ENCODE measurements around the gene AQP4. TPM values are rescaled to one million over a fixed set of nuclear protein-coding genes. Genes with fewer than 3 reads are reported as not detected.

AQP4 gene, protein sequence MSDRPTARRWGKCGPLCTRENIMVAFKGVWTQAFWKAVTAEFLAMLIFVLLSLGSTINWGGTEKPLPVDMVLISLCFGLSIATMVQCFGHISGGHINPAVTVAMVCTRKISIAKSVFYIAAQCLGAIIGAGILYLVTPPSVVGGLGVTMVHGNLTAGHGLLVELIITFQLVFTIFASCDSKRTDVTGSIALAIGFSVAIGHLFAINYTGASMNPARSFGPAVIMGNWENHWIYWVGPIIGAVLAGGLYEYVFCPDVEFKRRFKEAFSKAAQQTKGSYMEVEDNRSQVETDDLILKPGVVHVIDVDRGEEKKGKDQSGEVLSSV
- not detected in 2 replicates for total RNA-seq (2014; rRNA removed; shearing (Covaris generic); ENCODE audit: low replicate concordance)

GRCh38 chr18:26865557-26865956 is at the start of gene AQP4:
TSS of gene AQP4 (minus strand) at chr18:26865707. CDS start at chr18:26865689, 18 bp downstream.
- no peaks in the 10 kb centered on the region for H3K79me2 ChIP-seq (ENCODE audit: low read length)
- no peak within 1 kb of the TSS for H3K9ac ChIP-seq (ENCODE audit: low read length)
- 0 out of 2 replicates have a peak within 1 kb of the TSS, but pooled peaks have one; percentile 27 for H2AFZ ChIP-seq (ENCODE audit: low read length)
- H3K27ac ChIP-seq (ENCODE audit: low read length): no peak within 1 kb of the TSS
- H3K27me3 ChIP-seq (ENCODE audit: low read length): no peaks in the 10 kb centered on the region
- H3K4me2 ChIP-seq (ENCODE audit: low read depth, low read length, poor library complexity, severe bottlenecking): no peak within 1 kb of the TSS
- DNase-seq: no peak
- H3K36me3 ChIP-seq (ENCODE audit: insufficient read depth, low read length): no peaks in the 10 kb centered on the region
- H3K4me3 ChIP-seq (ENCODE audit: low read length): no peak within 1 kb of the TSS
- no peaks in the 10 kb centered on the region for H3K9me2 ChIP-seq (replicated peaks; ENCODE audit: insufficient read depth, low read length)
- H3K4me1 ChIP-seq (ENCODE audit: low read length): no peaks in the 10 kb centered on the region
- no peaks in the 10 kb centered on the region for H4K20me1 ChIP-seq (ENCODE audit: insufficient read depth, low read depth, low read length)
- no peaks in the 10 kb centered on the region for H3K9me3 ChIP-seq (ENCODE audit: low read length)

DNA sequence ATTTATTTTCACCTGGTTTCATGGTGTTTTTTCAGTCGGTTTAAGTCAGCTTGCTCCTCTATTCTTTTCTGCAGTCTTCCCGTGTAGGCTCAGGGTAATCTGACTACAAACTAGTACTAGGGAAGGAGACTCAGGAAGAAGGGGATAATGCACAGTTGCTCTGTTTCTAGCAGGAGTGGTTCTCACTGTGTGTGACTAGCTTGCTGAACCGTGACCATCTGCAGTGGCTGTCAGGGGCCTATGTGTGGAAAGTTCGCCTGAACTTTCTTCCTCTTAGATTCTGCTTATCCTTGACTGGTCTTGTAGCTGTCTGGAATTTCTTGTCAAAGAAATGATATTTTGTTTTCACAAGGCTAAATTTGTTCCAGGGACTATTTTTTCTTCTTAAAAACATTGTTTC is 46.3 kb upstream of the AQP4 start:
- DNase-seq: no peak

GRCh38 chr18:26909599-26910290 is 44.2 kb upstream of the AQP4 start:
- DNase-seq: no peak
- Histone ChIP-seq H3K4me2 (ENCODE audit: low read depth, low read length, poor library complexity, severe bottlenecking) (no peak overlapping the region), H3K4me3 (ENCODE audit: low read length) (no peak overlapping the region), H4K20me1 (ENCODE audit: insufficient read depth, low read depth, low read length) (no peaks in the 10 kb centered on the region), H3K27ac (ENCODE audit: low read length) (no peak overlapping the region), H2AFZ (ENCODE audit: low read length) (no peak overlapping the region), H3K9me2 (replicated peaks; ENCODE audit: insufficient read depth, low read length) (no peaks in the 10 kb centered on the region; the same call in 1 of the 2 replicates), H3K27me3 (ENCODE audit: low read length) (no peaks in the 10 kb centered on the region), H3K79me2 (ENCODE audit: low read length) (no peaks in the 10 kb centered on the region), H3K4me1 (ENCODE audit: low read length) (no peaks in the 10 kb centered on the region), H3K9me3 (ENCODE audit: low read length) (no peaks in the 10 kb centered on the region), H3K9ac (ENCODE audit: low read length) (no peak overlapping the region), H3K36me3 (ENCODE audit: insufficient read depth, low read length) (no peaks in the 10 kb centered on the region)

More for the DNA sequence above, 46.3 kb upstream of the AQP4 start:
- Histone ChIP-seq H3K4me1 (ENCODE audit: low read length) (no peaks in the 10 kb centered on the region), H3K36me3 (ENCODE audit: insufficient read depth, low read length) (no peaks in the 10 kb centered on the region), H3K9me3 (ENCODE audit: low read length) (no peaks in the 10 kb centered on the region), H2AFZ (ENCODE audit: low read length) (no peak overlapping the region), H3K9ac (ENCODE audit: low read length) (no peak overlapping the region), H3K4me2 (ENCODE audit: low read depth, low read length, poor library complexity, severe bottlenecking) (no peak overlapping the region), H3K27ac (ENCODE audit: low read length) (no peak overlapping the region), H3K79me2 (ENCODE audit: low read length) (no peaks in the 10 kb centered on the region), H3K4me3 (ENCODE audit: low read length) (no peak overlapping the region), H3K27me3 (ENCODE audit: low read length) (no peaks in the 10 kb centered on the region), H3K9me2 (replicated peaks; ENCODE audit: insufficient read depth, low read length) (no peaks in the 10 kb centered on the region), H4K20me1 (ENCODE audit: insufficient read depth, low read depth, low read length) (no peaks in the 10 kb centered on the region)

- H2AFZ ChIP-seq (ENCODE audit: low read length): no peak overlapping the region
- H4K20me1 ChIP-seq (ENCODE audit: insufficient read depth, low read depth, low read length): no peaks in the 10 kb centered on the region
- H3K4me3 ChIP-seq (ENCODE audit: low read length): no peak overlapping the region
- no peaks in the 10 kb centered on the region for H3K36me3 ChIP-seq (ENCODE audit: insufficient read depth, low read length)
- DNase-seq: no peak
- no peak overlapping the region for H3K4me2 ChIP-seq (ENCODE audit: low read depth, low read length, poor library complexity, severe bottlenecking)
- H3K9ac ChIP-seq (ENCODE audit: low read length): no peak overlapping the region
- no peaks in the 10 kb centered on the region for H3K4me1 ChIP-seq (ENCODE audit: low read length)
- H3K9me3 ChIP-seq (ENCODE audit: low read length): no peaks in the 10 kb centered on the region
- H3K79me2 ChIP-seq (ENCODE audit: low read length): no peaks in the 10 kb centered on the region
- H3K9me2 ChIP-seq (replicated peaks; ENCODE audit: insufficient read depth, low read length): no peaks in the 10 kb centered on the region; the same call in 1 of the 2 replicates
- no peak overlapping the region for H3K27ac ChIP-seq (ENCODE audit: low read length)
- H3K27me3 ChIP-seq (ENCODE audit: low read length): no peaks in the 10 kb centered on the region
Observed at GRCh38 chr18:26908906-26909305, 43.4 kb upstream of the AQP4 start.

GRCh38 chr18:26902291-26902690 is 36.8 kb upstream of the AQP4 start:
- H3K27me3 ChIP-seq (ENCODE audit: low read length): no peaks in the 10 kb centered on the region
- no peak overlapping the region for H2AFZ ChIP-seq (ENCODE audit: low read length)
- no peak overlapping the region for H3K9ac ChIP-seq (ENCODE audit: low read length)
- H3K27ac ChIP-seq (ENCODE audit: low read length): no peak overlapping the region
- H4K20me1 ChIP-seq (ENCODE audit: insufficient read depth, low read depth, low read length): no peaks in the 10 kb centered on the region
- H3K9me2 ChIP-seq (replicated peaks; ENCODE audit: insufficient read depth, low read length): no peaks in the 10 kb centered on the region; the same call in 1 of the 2 replicates
- H3K9me3 ChIP-seq (ENCODE audit: low read length): no peaks in the 10 kb centered on the region
- no peaks in the 10 kb centered on the region for H3K79me2 ChIP-seq (ENCODE audit: low read length)
- no peak for DNase-seq
- H3K36me3 ChIP-seq (ENCODE audit: insufficient read depth, low read length): no peaks in the 10 kb centered on the region
- no peak overlapping the region for H3K4me3 ChIP-seq (ENCODE audit: low read length)
- H3K4me2 ChIP-seq (ENCODE audit: low read depth, low read length, poor library complexity, severe bottlenecking): no peak overlapping the region
- H3K4me1 ChIP-seq (ENCODE audit: low read length): no peaks in the 10 kb centered on the region

DNA sequence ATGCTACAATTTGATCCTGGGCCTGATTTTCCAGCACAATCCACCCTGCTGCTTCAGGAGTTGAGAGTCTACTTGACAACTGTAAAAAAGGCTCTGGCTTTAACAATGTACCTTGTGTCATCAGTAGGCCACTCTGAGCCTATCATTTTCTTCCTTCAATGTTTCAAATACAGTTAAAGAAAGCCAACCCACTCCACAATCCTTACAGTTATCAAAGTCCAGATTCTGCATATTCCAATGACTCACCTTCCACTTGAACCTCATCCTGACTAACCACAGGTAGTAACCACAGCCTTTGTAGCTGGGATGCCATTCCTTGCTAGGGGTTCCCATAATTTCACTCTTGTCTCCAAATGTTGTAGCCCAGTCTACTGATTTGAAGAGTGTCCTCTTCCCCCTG is 35.5 kb upstream of the AQP4 start:
- H3K36me3 ChIP-seq (ENCODE audit: insufficient read depth, low read length): no peaks in the 10 kb centered on the region
- no peak for DNase-seq
- H3K27me3 ChIP-seq (ENCODE audit: low read length): no peaks in the 10 kb centered on the region
- H3K27ac ChIP-seq (ENCODE audit: low read length): no peak overlapping the region
- H4K20me1 ChIP-seq (ENCODE audit: insufficient read depth, low read depth, low read length): no peaks in the 10 kb centered on the region
- H3K4me3 ChIP-seq (ENCODE audit: low read length): no peak overlapping the region
- H2AFZ ChIP-seq (ENCODE audit: low read length): no peak overlapping the region
- no peak overlapping the region for H3K9ac ChIP-seq (ENCODE audit: low read length)
- H3K4me2 ChIP-seq (ENCODE audit: low read depth, low read length, poor library complexity, severe bottlenecking): no peak overlapping the region
- no peaks in the 10 kb centered on the region for H3K9me2 ChIP-seq (replicated peaks; ENCODE audit: insufficient read depth, low read length)
- no peaks in the 10 kb centered on the region for H3K79me2 ChIP-seq (ENCODE audit: low read length)
- H3K4me1 ChIP-seq (ENCODE audit: low read length): no peaks in the 10 kb centered on the region
- no peaks in the 10 kb centered on the region for H3K9me3 ChIP-seq (ENCODE audit: low read length)

- no peak for DNase-seq
- Histone ChIP-seq H3K4me3 (ENCODE audit: low read length) (no peak overlapping the region), H3K27ac (ENCODE audit: low read length) (no peak overlapping the region), H3K36me3 (ENCODE audit: insufficient read depth, low read length) (no peaks in the 10 kb centered on the region), H3K27me3 (ENCODE audit: low read length) (no peaks in the 10 kb centered on the region), H3K4me1 (ENCODE audit: low read length) (no peaks in the 10 kb centered on the region), H3K9me2 (replicated peaks; ENCODE audit: insufficient read depth, low read length) (no peaks in the 10 kb centered on the region), H2AFZ (ENCODE audit: low read length) (no peak overlapping the region), H3K4me2 (ENCODE audit: low read depth, low read length, poor library complexity, severe bottlenecking) (no peak overlapping the region), H3K9me3 (ENCODE audit: low read length) (no peaks in the 10 kb centered on the region), H4K20me1 (ENCODE audit: insufficient read depth, low read depth, low read length) (no peaks in the 10 kb centered on the region), H3K79me2 (ENCODE audit: low read length) (no peaks in the 10 kb centered on the region), H3K9ac (ENCODE audit: low read length) (no peak overlapping the region)
Observed at GRCh38 chr18:26894426-26894825, 28.9 kb upstream of the AQP4 start.

- no peaks in the 10 kb centered on the region for H3K4me1 ChIP-seq (ENCODE audit: low read length)
- H4K20me1 ChIP-seq (ENCODE audit: insufficient read depth, low read depth, low read length): no peaks in the 10 kb centered on the region
- H3K36me3 ChIP-seq (ENCODE audit: insufficient read depth, low read length): no peaks in the 10 kb centered on the region
- DNase-seq: no peak
- no peak overlapping the region for H2AFZ ChIP-seq (ENCODE audit: low read length)
- H3K27ac ChIP-seq (ENCODE audit: low read length): no peak overlapping the region
- no peaks in the 10 kb centered on the region for H3K27me3 ChIP-seq (ENCODE audit: low read length)
- H3K9me3 ChIP-seq (ENCODE audit: low read length): no peaks in the 10 kb centered on the region
- H3K9ac ChIP-seq (ENCODE audit: low read length): no peak overlapping the region
- H3K79me2 ChIP-seq (ENCODE audit: low read length): no peaks in the 10 kb centered on the region
- H3K9me2 ChIP-seq (replicated peaks; ENCODE audit: insufficient read depth, low read length): no peaks in the 10 kb centered on the region
- no peak overlapping the region for H3K4me2 ChIP-seq (ENCODE audit: low read depth, low read length, poor library complexity, severe bottlenecking)
- no peak overlapping the region for H3K4me3 ChIP-seq (ENCODE audit: low read length)
Observed at GRCh38 chr18:26893996-26894395, 28.5 kb upstream of the AQP4 start.

Data from Karpas-422 (cell line).